Activated T-helper 1 cell treated with Interleukin-2 at 50 U/mL for 16 hours (primary cell): ENCODE measurements around the gene C1orf216.
"Not testable (repeated sequence)": the region's sequence is repeated elsewhere in the genome, so short reads cannot be mapped to it uniquely, and the experiment has no call there.

Source experiments
- DNase-seq: peaks from one replicate; pipeline ENCODE4 v3.0.0-alpha.2; 2020; ENCODE audit warnings: low read depth

Gene C1orf216

GRCh38 chr1:35706846-35707600 lies 11.7 kb downstream of the C1orf216 start:
- DNase-seq, result no peak

- no peak for DNase-seq
Observed at GRCh38 chr1:35702508-35702907, 16.2 kb downstream of the C1orf216 start.

GRCh38 chr1:35699152-35699551 lies 19.5 kb downstream of the C1orf216 start:
- DNase-seq, result not testable (repeated sequence)

GRCh38 chr1:35692317-35692716 lies 26.4 kb downstream of the C1orf216 start:
- no peak for DNase-seq

GRCh38 chr1:35691571-35692220 lies 27.0 kb downstream of the C1orf216 start:
- DNase-seq, result no peak

- no peak for DNase-seq
Observed at GRCh38 chr1:35691080-35691479, 27.6 kb downstream of the C1orf216 start.

GRCh38 chr1:35690103-35690502 lies 28.6 kb downstream of the C1orf216 start:
- DNase-seq, result not testable (repeated sequence)

GRCh38 chr1:35688161-35688560 lies 30.5 kb downstream of the C1orf216 start:
- DNase-seq, result no peak

- no peak for DNase-seq
Observed at GRCh38 chr1:35683012-35683411, 35.7 kb downstream of the C1orf216 start.

GRCh38 chr1:35680271-35680670 lies 38.4 kb downstream of the C1orf216 start:
- DNase-seq, result no peak

- DNase-seq, result no peak
Observed at GRCh38 chr1:35675773-35676172, 42.9 kb downstream of the C1orf216 start.

- DNase-seq, result no peak
Observed at GRCh38 chr1:35674111-35674510, 44.6 kb downstream of the C1orf216 start.

GRCh38 chr1:35672116-35672515 lies 46.6 kb downstream of the C1orf216 start:
- DNase-seq, result no peak

- no peak for DNase-seq
Observed at GRCh38 chr1:35668506-35668905, 50.2 kb downstream of the C1orf216 start.

- DNase-seq, result no peak
Observed at GRCh38 chr1:35666916-35667315, 51.8 kb downstream of the C1orf216 start.

GRCh38 chr1:35666216-35666615 lies 52.5 kb downstream of the C1orf216 start:
- no peak for DNase-seq
